ENCODE data around the gene COL4A2.

Gene COL4A2

GRCh38 chr13:110297011-110297410 is 10.1 kb upstream of the COL4A2 start:
- no peak overlapping the region for H3K4me2 ChIP-seq (ENCODE audit: low read length)
- H3K9me3 ChIP-seq (ENCODE audit: low read length), result no peaks in the 10 kb centered on the region
- H3K4me3 ChIP-seq (ENCODE audit: low read depth, low read length, poor library complexity, severe bottlenecking), result no peak overlapping the region
- TF ChIP-seq CTCF (IDR thresholded peaks at IDR 0.05; ENCODE audit: low read length), result no peak
- no peaks in the 10 kb centered on the region for H3K4me1 ChIP-seq (ENCODE audit: insufficient read depth, low read length, severe bottlenecking)
- no peaks in the 10 kb centered on the region for H3K79me2 ChIP-seq (ENCODE audit: insufficient read depth, low read length)
- H3K27ac ChIP-seq (ENCODE audit: low read depth, low read length, poor library complexity, severe bottlenecking), result no peak overlapping the region
- no peaks in the 10 kb centered on the region for H4K20me1 ChIP-seq (ENCODE audit: insufficient read depth, low read length)
- H3K9ac ChIP-seq (ENCODE audit: low read length), result no peak overlapping the region
- no peak overlapping the region for H2AFZ ChIP-seq (ENCODE audit: low read length)
- H3K36me3 ChIP-seq (ENCODE audit: insufficient read depth, low read length), result no peaks in the 10 kb centered on the region
- H3F3A ChIP-seq (ENCODE audit: insufficient read depth, low read length), result no peaks in the 10 kb centered on the region
- H3K9me2 ChIP-seq (ENCODE audit: low read depth, low read length), result no peaks in the 10 kb centered on the region
- peaks cover 5% of the 10 kb centered on the region; the same call in 1 of the 2 replicates for H3K27me3 ChIP-seq (ENCODE audit: insufficient read depth, low read length)

- H3K27me3 ChIP-seq (ENCODE audit: insufficient read depth, low read length), result peaks cover 5% of the 10 kb centered on the region; the same call in 1 of the 2 replicates
- no peak overlapping the region for H2AFZ ChIP-seq (ENCODE audit: low read length)
- no peaks in the 10 kb centered on the region for H3K9me3 ChIP-seq (ENCODE audit: low read length)
- H3K79me2 ChIP-seq (ENCODE audit: insufficient read depth, low read length), result no peaks in the 10 kb centered on the region
- H3K4me1 ChIP-seq (ENCODE audit: insufficient read depth, low read length, severe bottlenecking), result no peaks in the 10 kb centered on the region
- no peaks in the 10 kb centered on the region for H4K20me1 ChIP-seq (ENCODE audit: insufficient read depth, low read length)
- H3K36me3 ChIP-seq (ENCODE audit: insufficient read depth, low read length), result no peaks in the 10 kb centered on the region
- TF ChIP-seq CTCF (IDR thresholded peaks at IDR 0.05; ENCODE audit: low read length), result no peak
- TF ChIP-seq EZH2 (IDR thresholded peaks at IDR 0.05; ENCODE audit: borderline replicate concordance, low read length), result no peak
- H3K4me2 ChIP-seq (ENCODE audit: low read length), result no peak overlapping the region
- H3K4me3 ChIP-seq (ENCODE audit: low read depth, low read length, poor library complexity, severe bottlenecking), result no peak overlapping the region
- no peaks in the 10 kb centered on the region for H3K9me2 ChIP-seq (ENCODE audit: low read depth, low read length)
- no peak overlapping the region for H3K9ac ChIP-seq (ENCODE audit: low read length)
- H3K27ac ChIP-seq (ENCODE audit: low read depth, low read length, poor library complexity, severe bottlenecking), result no peak overlapping the region
- no peaks in the 10 kb centered on the region for H3F3A ChIP-seq (ENCODE audit: insufficient read depth, low read length)
Observed at GRCh38 chr13:110297766-110298504, 9.1 kb upstream of the COL4A2 start.

- Histone ChIP-seq H2AFZ (ENCODE audit: low read length) (no peak overlapping the region), H3K27me3 (ENCODE audit: insufficient read depth, low read length) (peaks cover 5% of the 10 kb centered on the region; the same call in 1 of the 2 replicates), H3K36me3 (ENCODE audit: insufficient read depth, low read length) (no peaks in the 10 kb centered on the region), H3K79me2 (ENCODE audit: insufficient read depth, low read length) (no peaks in the 10 kb centered on the region), H3K27ac (ENCODE audit: low read depth, low read length, poor library complexity, severe bottlenecking) (no peak overlapping the region), H3K9me3 (ENCODE audit: low read length) (no peaks in the 10 kb centered on the region), H3K9me2 (ENCODE audit: low read depth, low read length) (no peaks in the 10 kb centered on the region), H3K4me2 (ENCODE audit: low read length) (no peak overlapping the region), H3K4me1 (ENCODE audit: insufficient read depth, low read length, severe bottlenecking) (no peaks in the 10 kb centered on the region), H3K4me3 (ENCODE audit: low read depth, low read length, poor library complexity, severe bottlenecking) (no peak overlapping the region), H3K9ac (ENCODE audit: low read length) (no peak overlapping the region), H4K20me1 (ENCODE audit: insufficient read depth, low read length) (no peaks in the 10 kb centered on the region), H3F3A (ENCODE audit: insufficient read depth, low read length) (no peaks in the 10 kb centered on the region)
- TF ChIP-seq CTCF (IDR thresholded peaks at IDR 0.05; ENCODE audit: low read length), result no peak
- TF ChIP-seq EZH2 (IDR thresholded peaks at IDR 0.05; ENCODE audit: borderline replicate concordance, low read length), result no peak
Observed at GRCh38 chr13:110298505-110299282, 8.4 kb upstream of the COL4A2 start.
